A549 (cell line): ENCODE measurements around the gene AAK1. TPM values are rescaled to one million over a fixed set of nuclear protein-coding genes. Genes with fewer than 3 reads are reported as not detected.
"Not testable (repeated sequence)": the region's sequence is repeated elsewhere in the genome, so short reads cannot be mapped to it uniquely, and the experiment has no call there.

Source experiments
- ATAC-seq, 2 experiments: fragments of 200-7000 bp in 1 of 2; fragments of >200 bp in 1 of 2; cut with Nextera tagmentation in 1 of 2; cut with Tn5 transposase in 1 of 2; 3 replicates each; pipeline versions ENCODE4 v1.8.0 to v1.9.1; 2018 to 2020; ENCODE audit warnings: mild to moderate bottlenecking in 1 of 2, moderate library complexity in 1 of 2
- CTCF ChIA-PET: fragments of 300-600 bp; sonication (Branson Sonifier 250); formaldehyde crosslinking; extraction: SDS; loops from one replicate; lab custom pipeline; 2021; ENCODE audit warnings: antibody characterized with exemption, inconsistent platforms; lab: Yijun Ruan, JAX
- POLR2A ChIA-PET: fragments of 350-600 bp; formaldehyde crosslinking; extraction: SDS; loops from one replicate; lab custom pipeline; 2021; ENCODE audit warnings: antibody characterized with exemption, inconsistent platforms; lab: Yijun Ruan, JAX
- DNase-seq, 2 experiments: peaks; one replicate each; pipeline versions ENCODE4 v3.0.0 to v3.0.0-alpha.2; 2011 to 2016; ENCODE audit warnings: low read depth in 1 of 2, low spot score in 1 of 2
- FAIRE-seq: peaks from 2 replicates; lab custom pipeline; 2011; peaks lifted over from hg19 to GRCh38; lab: Jason Lieb, UNC
- H3K27ac ChIP-seq, 2 experiments: fragments of >200 bp; sonication (Bioruptor Twin); formaldehyde crosslinking; 3 replicates each; pipeline ENCODE4 v1.5.1; 2016 to 2017
- H3K4me1 ChIP-seq: fragments of >200 bp; sonication (Bioruptor Twin); formaldehyde crosslinking; 3 replicates; pipeline ENCODE4 v1.6.1; 2016
- H3K4me2 ChIP-seq: fragments of >200 bp; sonication (Bioruptor Twin); formaldehyde crosslinking; 3 replicates; pipeline ENCODE4 v1.6.1; 2016
- H3K4me3 ChIP-seq: fragments of >200 bp; sonication (Bioruptor Twin); formaldehyde crosslinking; 3 replicates; pipeline ENCODE4 v1.5.1; 2016
- H3K9me3 ChIP-seq: fragments of >200 bp; sonication (Bioruptor Twin); formaldehyde crosslinking; 3 replicates; pipeline ENCODE4 v1.6.1; 2016
- BCL3 ChIP-seq: fragments of >200 bp; sonication (Bioruptor Twin); formaldehyde crosslinking; IDR thresholded peaks from 3 replicates; pipeline ENCODE4 v1.6.1; 2016
- CBX2 ChIP-seq: fragments of 200-600 bp; sonication (generic); IDR thresholded peaks from 2 replicates; pipeline ENCODE4 v1.6.1; 2016; ENCODE audit warnings: low read depth, mild to moderate bottlenecking, borderline replicate concordance
- CEBPB ChIP-seq, 2 experiments: fragments of >200 bp in 1 of 2; sonication (Bioruptor Twin) in 1 of 2; formaldehyde crosslinking in 1 of 2; IDR thresholded peaks; 2 replicates each; pipeline ENCODE4 v1.6.1; 2012 to 2016
- EHF ChIP-seq: fragments of 250-450 bp; sonication (Bioruptor Pico); IDR thresholded peaks from 2 replicates; pipeline ENCODE4 v1.5.0; 2020; ENCODE audit warnings: mild to moderate bottlenecking
- EHMT2 ChIP-seq: fragments of 200-600 bp; sonication (generic); IDR thresholded peaks from 2 replicates; pipeline ENCODE4 v1.6.1; 2016; ENCODE audit warnings: antibody characterized with exemption, low read depth, mild to moderate bottlenecking, moderate library complexity
- EP300 ChIP-seq, 2 experiments: fragments of >200 bp; sonication (Bioruptor Twin); formaldehyde crosslinking; IDR thresholded peaks; 2 replicates in 1 of 2; 3 replicates in 1 of 2; pipeline ENCODE4 v1.6.1; 2016 to 2017
- ESRRA ChIP-seq: fragments of 150-350 bp; IDR thresholded peaks from 2 replicates; pipeline ENCODE4 v1.6.1; 2014; ENCODE audit warnings: mild to moderate bottlenecking, low read length, borderline replicate concordance
- FOSL2 ChIP-seq, 2 experiments: fragments of 450-650 bp in 1 of 2; fragments of >200 bp in 1 of 2; sonication (Bioruptor Twin) in 1 of 2; formaldehyde crosslinking; IDR thresholded peaks; 2 replicates each; pipeline versions ENCODE4 v1.5.0 to v1.6.1; 2016 to 2020; ENCODE audit warnings: mild to moderate bottlenecking in 1 of 2, moderate library complexity in 1 of 2
- FOXS1 ChIP-seq: fragments of 250-450 bp; sonication (Bioruptor Pico); IDR thresholded peaks from 2 replicates; pipeline ENCODE4 v1.5.0; 2020; ENCODE audit warnings: mild to moderate bottlenecking, moderate library complexity
- GATA3 ChIP-seq: IDR thresholded peaks from 2 replicates; pipeline ENCODE4 v1.6.1; 2012; ENCODE audit warnings: borderline replicate concordance
- JUN ChIP-seq, 2 experiments: fragments of >200 bp; sonication (Bioruptor Twin); formaldehyde crosslinking; IDR thresholded peaks; 2 replicates in 1 of 2; 3 replicates in 1 of 2; pipeline ENCODE4 v1.6.1; 2016 to 2017
- JUNB ChIP-seq: fragments of >200 bp; sonication (Bioruptor Twin); formaldehyde crosslinking; IDR thresholded peaks from 2 replicates; pipeline ENCODE4 v1.6.1; 2016
- KDM5A ChIP-seq: fragments of 200-600 bp; sonication (generic); IDR thresholded peaks from 2 replicates; pipeline ENCODE4 v1.6.1; 2016; ENCODE audit warnings: antibody characterized with exemption, mild to moderate bottlenecking
- NPAS2 ChIP-seq: fragments of 250-450 bp; sonication (Bioruptor Pico); IDR thresholded peaks from 2 replicates; pipeline ENCODE4 v1.8.0; 2022; ENCODE audit warnings: mild to moderate bottlenecking, moderate library complexity, borderline replicate concordance
- NR3C1 ChIP-seq: fragments of >200 bp; sonication (Bioruptor Twin); formaldehyde crosslinking; IDR thresholded peaks from 3 replicates; pipeline ENCODE4 v1.6.1; 2017
- POLR2A ChIP-seq: IDR thresholded peaks from 2 replicates; pipeline ENCODE4 v1.6.1; 2012; ENCODE audit warnings: mild to moderate bottlenecking, low read length
- RFX5 ChIP-seq: fragments of 450-650 bp; IDR thresholded peaks from 2 replicates; pipeline ENCODE4 v1.7.1; 2014; ENCODE audit warnings: antibody characterized with exemption, mild to moderate bottlenecking, moderate library complexity
- SMC3 ChIP-seq: fragments of >200 bp; sonication (Bioruptor Twin); formaldehyde crosslinking; IDR thresholded peaks from 3 replicates; pipeline ENCODE4 v1.6.1; 2018; ENCODE audit warnings: inconsistent platforms
- SREBF2 ChIP-seq: fragments of 450-650 bp; IDR thresholded peaks from 2 replicates; pipeline ENCODE4 v1.6.1; 2014; ENCODE audit warnings: mild to moderate bottlenecking, moderate library complexity
- TP53 ChIP-seq: fragments of 250-450 bp; sonication (Bioruptor Pico); IDR thresholded peaks from 2 replicates; pipeline ENCODE4 v1.5.0; 2021; ENCODE audit warnings: mild to moderate bottlenecking, moderate library complexity
- USF2 ChIP-seq: fragments of 450-650 bp; IDR thresholded peaks from 2 replicates; pipeline ENCODE4 v1.6.1; 2014; ENCODE audit warnings: antibody characterized with exemption
- ZSCAN20 ChIP-seq: fragments of 250-450 bp; sonication (Bioruptor Pico); IDR thresholded peaks from 2 replicates; pipeline ENCODE4 v1.8.0; 2022; ENCODE audit warnings: mild to moderate bottlenecking, moderate library complexity
- WGBS: methylation state at CpG from one replicate; pipeline ENCODE4 v1.1.6; 2017; ENCODE audit errors: missing lambda C conversion rate; 5-methylcytosine and 5-hydroxymethylcytosine counted together
- polyA plus RNA-seq, 4 experiments: library from polyadenylated mRNA; depleted of rRNA in 3 of 4; stranded (reverse); fragments of >200 nt; fragmentation: RNase III in 1 of 4; extraction: RNeasy Plus Mini Kit Qiagen cat#74134 plus additional on column Dnase treatment in 1 of 4; gene quantifications; 2 replicates in 3 of 4; 3 replicates in 1 of 4; pipeline ENCODE4 v1.2.3, GENCODE V29; 2011 to 2017

Gene AAK1
- polyA plus RNA-seq, 2 of the 4 experiments (the other 2 are of a cell fraction) = 15.9 to 25.7 TPM

- no peak for TF ChIP-seq KDM5A
- no peak for TF ChIP-seq TP53 (CRISPR knock-in tag)
- TF ChIP-seq JUN (IDR thresholded peaks at IDR 0.05) = no peak
- no peak for TF ChIP-seq POLR2A
- TF ChIP-seq SMC3 = no peak
- no peak for TF ChIP-seq SREBF2
- TF ChIP-seq EHF (CRISPR knock-in tag) = no peak
Observed at GRCh38 chr2:69576880-69577279, 66.7 kb downstream of the AAK1 start (continued).

GRCh38 chr2:69575926-69576325 is 67.6 kb downstream of the AAK1 start:
- ChIA-PET CTCF (interaction anchor here (0.9 to 1.4 kb wide), 4 partner anchors 9 to 149 kb away, joined by 4 to 7 read pairs (median 5); no protein-coding TSS in a partner anchor), POLR2A (no interaction called here)
- Histone ChIP-seq H3K4me1 (peaks cover 13% of the 10 kb centered on the region), H3K9me3 (no peaks in the 10 kb centered on the region), H3K27ac (no peak overlapping the region), H3K4me2 (no peak overlapping the region), H3K4me3 (no peak overlapping the region)
- FAIRE-seq = no peak
- ATAC-seq = no peak
- DNase-seq = no peak
- 86% methylated on average over 1 of the region's 1 CpG for WGBS
- no peak for TF ChIP-seq NR3C1
- no peak for TF ChIP-seq TP53 (CRISPR knock-in tag)
- no peak for TF ChIP-seq RFX5
- TF ChIP-seq JUNB = no peak
- TF ChIP-seq ZSCAN20 (CRISPR knock-in tag) = no peak
- TF ChIP-seq EP300 (IDR thresholded peaks at IDR 0.05) = no peak
- TF ChIP-seq NPAS2 = no peak
- TF ChIP-seq EHF (CRISPR knock-in tag) = no peak
- TF ChIP-seq ESRRA = no peak
- TF ChIP-seq FOSL2 (IDR thresholded peaks at IDR 0.05) = no peak
- TF ChIP-seq FOSL2 (CRISPR knock-in tag; IDR thresholded peaks at IDR 0.05) = no peak
- no peak for TF ChIP-seq FOXS1 (CRISPR knock-in tag)
- TF ChIP-seq, all 56 proteins: peak for 0

- WGBS = 95% methylated on average over 13 of the region's 13 CpGs
- H3K4me1 ChIP-seq = peaks cover 18% of the 10 kb centered on the region
- ATAC-seq, H3K27ac ChIP-seq, H3K9me3 ChIP-seq, H3K4me2 ChIP-seq, FAIRE-seq, DNase-seq, POLR2A ChIA-PET, H3K4me3 ChIP-seq, CTCF ChIA-PET: not testable (repeated sequence)
- 0 out of 4 replicates have a peak, but pooled peaks of 1 of the 2 experiments have one; percentile 4 for TF ChIP-seq CEBPB (IDR thresholded peaks at IDR 0.05)
Observed at GRCh38 chr2:69575371-69575770, 68.2 kb downstream of the AAK1 start.

GRCh38 chr2:69572641-69573040 is 70.9 kb downstream of the AAK1 start:
- POLR2A ChIA-PET = no interaction called here
- DNase-seq = no peak
- FAIRE-seq = no peak
- Histone ChIP-seq H3K27ac (peak overlapping the region in 1 of 2 experiments; percentile 9; a peak in 2 of 6 replicates), H3K4me3 (no peak overlapping the region), H3K4me1 (peaks cover 46% of the 10 kb centered on the region), H3K9me3 (no peaks in the 10 kb centered on the region), H3K4me2 (peak overlapping the region; percentile 9; the same call in 2 of the 3 replicates)
- 61% methylated on average over 5 of the region's 5 CpGs for WGBS
- ATAC-seq = peak in 1 of 2 experiments; percentile 22; a peak in 2 of 6 replicates
- TF ChIP-seq EHMT2 (no peak), CBX2 (no peak), BCL3 (no peak), GATA3 (no peak), USF2 (no peak), SMC3 (no peak)
- CTCF ChIA-PET = interaction anchor here (0.6 to 3.2 kb wide), 10 partner anchors 7 to 249 kb away, joined by 3 to 26 read pairs (median 4); no protein-coding TSS in a partner anchor
